GM10266 (cell line): Measurements from ENCODE around the gene GABBR2.

Experiments
- DNase-seq: peaks from one replicate; pipeline ENCODE4 v3.0.0; 2012; ENCODE audit errors: extremely low spot score
- TF ChIP-seq, protein P1 (sequence below): IDR thresholded peaks from 2 replicates; pipeline ENCODE4 v1.5.1; 2012; ENCODE audit warnings: mild to moderate bottlenecking, low read depth; ENCODE audit not compliant: control insufficient read depth, insufficient read depth; ENCODE audit errors: missing control alignments

Gene GABBR2

GRCh38 chr9:98372077-98372836, 336.5 kb downstream of the GABBR2 start:
- DNase-seq, result no peak
- TF ChIP-seq, protein P1, sequence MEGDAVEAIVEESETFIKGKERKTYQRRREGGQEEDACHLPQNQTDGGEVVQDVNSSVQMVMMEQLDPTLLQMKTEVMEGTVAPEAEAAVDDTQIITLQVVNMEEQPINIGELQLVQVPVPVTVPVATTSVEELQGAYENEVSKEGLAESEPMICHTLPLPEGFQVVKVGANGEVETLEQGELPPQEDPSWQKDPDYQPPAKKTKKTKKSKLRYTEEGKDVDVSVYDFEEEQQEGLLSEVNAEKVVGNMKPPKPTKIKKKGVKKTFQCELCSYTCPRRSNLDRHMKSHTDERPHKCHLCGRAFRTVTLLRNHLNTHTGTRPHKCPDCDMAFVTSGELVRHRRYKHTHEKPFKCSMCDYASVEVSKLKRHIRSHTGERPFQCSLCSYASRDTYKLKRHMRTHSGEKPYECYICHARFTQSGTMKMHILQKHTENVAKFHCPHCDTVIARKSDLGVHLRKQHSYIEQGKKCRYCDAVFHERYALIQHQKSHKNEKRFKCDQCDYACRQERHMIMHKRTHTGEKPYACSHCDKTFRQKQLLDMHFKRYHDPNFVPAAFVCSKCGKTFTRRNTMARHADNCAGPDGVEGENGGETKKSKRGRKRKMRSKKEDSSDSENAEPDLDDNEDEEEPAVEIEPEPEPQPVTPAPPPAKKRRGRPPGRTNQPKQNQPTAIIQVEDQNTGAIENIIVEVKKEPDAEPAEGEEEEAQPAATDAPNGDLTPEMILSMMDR, result no peak

- TF ChIP-seq, protein P1, result no peak
- no peak for DNase-seq
Observed at GRCh38 chr9:98370976-98371315, 337.8 kb downstream of the GABBR2 start.

DNA sequence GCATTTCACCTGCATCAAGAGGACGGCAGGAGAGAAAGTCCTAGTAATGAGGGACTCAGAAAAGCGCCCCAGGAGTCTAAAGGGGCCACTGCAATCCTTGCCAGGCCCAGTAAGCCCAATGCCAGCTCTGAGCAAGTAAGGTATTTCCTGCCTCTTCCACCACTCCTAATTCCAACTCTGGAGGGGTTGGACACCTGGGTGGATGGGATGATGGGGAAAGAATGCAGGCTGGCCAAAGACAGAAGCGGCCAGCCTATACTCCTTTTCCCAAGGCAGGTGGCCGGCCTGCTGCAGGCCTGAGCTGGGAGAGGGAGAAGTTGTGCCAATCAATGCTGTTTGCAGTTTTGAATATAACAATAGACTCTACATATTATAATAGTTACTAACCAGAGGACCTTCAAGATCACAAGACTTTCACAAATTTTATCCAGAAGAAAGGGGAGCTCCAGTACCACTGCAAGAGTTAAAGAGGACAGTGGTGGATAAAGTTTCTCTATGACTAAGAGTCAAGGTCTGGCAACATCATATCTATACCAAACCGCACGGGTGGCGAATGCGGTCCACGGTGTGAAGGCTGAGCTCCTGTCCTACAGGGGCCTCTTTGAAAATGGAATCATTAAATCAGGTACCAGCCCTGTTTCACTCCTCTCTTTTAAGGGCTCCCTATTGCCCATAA, 338.3 kb downstream of the GABBR2 start:
- TF ChIP-seq, protein P1, result no peak

GRCh38 chr9:98369896-98370295, 338.8 kb downstream of the GABBR2 start:
- no peak for DNase-seq
- TF ChIP-seq, protein P1, result no peak

More for the DNA sequence above, 338.3 kb downstream of the GABBR2 start:
- DNase-seq, result no peak

- no peak for DNase-seq
- TF ChIP-seq, protein P1, result no peak
Observed at GRCh38 chr9:98369471-98369870, 339.3 kb downstream of the GABBR2 start.

DNA sequence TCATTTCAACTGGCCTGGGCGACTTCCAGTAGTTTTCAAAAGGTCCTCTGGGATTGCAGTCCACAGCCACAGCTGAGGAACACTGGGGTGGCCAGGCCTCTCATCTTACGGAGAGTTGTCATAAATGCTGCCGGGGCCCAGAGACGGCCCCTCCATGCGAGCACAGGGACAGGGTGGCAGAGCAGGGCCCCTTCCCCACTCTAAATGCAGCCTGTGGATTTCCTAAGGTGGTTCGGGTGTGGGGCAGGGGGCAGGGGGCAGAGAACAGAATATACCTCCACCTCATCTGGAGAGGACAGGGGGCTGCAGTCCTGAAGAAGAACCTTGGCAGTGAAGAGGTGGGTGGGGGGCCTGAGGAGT, 339.7 kb downstream of the GABBR2 start:
- TF ChIP-seq, protein P1, result no peak
- no peak for DNase-seq
